Stomach (tissue), 9 donors: Measurements from ENCODE around the gene ZNF648. TPM values are rescaled to one million over a fixed set of nuclear protein-coding genes. Genes with fewer than 3 reads are reported as not detected.

Experiments
- DNase-seq, 2 donors: peaks; one replicate each; pipeline versions ENCODE4 v3.0.0 to v3.0.0-alpha.2; 2013 to 2019
- H3K27ac ChIP-seq, 5 donors: fragments of 200-600 bp in 4 of 5; sonication (generic) in 4 of 5; one replicate each; pipeline ENCODE4 v1.5.1; 2013 to 2019; ENCODE audit warnings: mild to moderate bottlenecking in 1 of 5, moderate library complexity in 1 of 5
- H3K27me3 ChIP-seq, 3 donors: fragments of 200-600 bp; sonication (generic); one replicate each; pipeline ENCODE4 v1.5.1; 2017 to 2019; ENCODE audit warnings: mixed run types in 1 of 3
- H3K36me3 ChIP-seq, 4 donors: fragments of 200-600 bp; sonication (generic); 1 replicate in 3 of 4; 2 replicates in 1 of 4; pipeline ENCODE4 v1.5.1; 2016 to 2019
- H3K4me1 ChIP-seq, 4 donors: fragments of 200-600 bp; sonication (generic); one replicate each; pipeline ENCODE4 v1.5.1; 2016 to 2019
- H3K4me3 ChIP-seq, 4 donors: fragments of 200-600 bp; sonication (generic) in 3 of 4; one replicate each; pipeline ENCODE4 v1.5.1; 2016 to 2019; ENCODE audit warnings: mild to moderate bottlenecking in 1 of 4
- H3K9me3 ChIP-seq, 4 donors: fragments of 200-600 bp; sonication (generic); one replicate each; pipeline ENCODE4 v1.5.1; 2016 to 2019
- CTCF ChIP-seq, 7 experiments: fragments of 450-650 bp in 4 of 7; fragments of 200-600 bp in 3 of 7; sonication (generic) in 3 of 7; IDR thresholded peaks; one replicate each; pipeline ENCODE4 v1.5.1; 2016 to 2019; ENCODE audit warnings: antibody characterized with exemption in 7 of 7, control low read depth in 2 of 7, mild to moderate bottlenecking in 1 of 7
- EP300 ChIP-seq: sonication (generic); formaldehyde crosslinking; IDR thresholded peaks from one replicate; pipeline ENCODE4 v1.6.1; 2017; ENCODE audit warnings: antibody characterized with exemption
- POLR2A ChIP-seq, 4 donors: fragments of 450-650 bp; IDR thresholded peaks; one replicate each; pipeline ENCODE4 v1.6.1; 2016; ENCODE audit warnings: antibody characterized with exemption in 4 of 4, control low read depth in 2 of 4, mild to moderate bottlenecking in 1 of 4, moderate library complexity in 1 of 4
- POLR2AphosphoS5 ChIP-seq, 3 donors: sonication (generic); formaldehyde crosslinking; IDR thresholded peaks; one replicate each; pipeline ENCODE4 v1.6.1; 2016; ENCODE audit warnings: antibody characterized with exemption in 3 of 3
- WGBS, 5 donors: extraction: QIAGEN DNeasy Blood & Tissue Kit in 3 of 5; methylation state at CpG; one replicate each; pipeline versions ENCODE4 v1.1.5 to v1.1.7; 2013 to 2018; 5-methylcytosine and 5-hydroxymethylcytosine counted together
- intact Hi-C: fragments of 100-400 bp; cut with DNase I; formaldehyde crosslinking; loops from one replicate; pipeline ENCODE4 v1.15.1; 2023; ENCODE audit warnings: low total_unique reads
- polyA plus RNA-seq, 3 donors: library from polyadenylated mRNA; stranded (reverse); fragments of 200-250 nt; gene quantifications; one replicate each; pipeline ENCODE4 v1.2.3, GENCODE V29; 2013
- total RNA-seq, 5 donors: library from RNA; depleted of rRNA; stranded (reverse); fragments of >200 nt; gene quantifications; one replicate each; pipeline versions ENCODE4 v1.1.0 to v1.2.3, GENCODE V29; 2014 to 2016
- donor health status: healthy with polysubstance abuse.
- donor health status: Bipolar disorder and iron deficiency.
- donor health status: healthy.

Gene ZNF648
- total and polyA plus RNA-seq, 8 donors: 0.03 to 1.7 (median 0.12) TPM; not detected in 5

- DNase-seq: no peak
- no peaks in the 10 kb centered on the region for H3K27me3 ChIP-seq
- WGBS, 5 donors: 82 to 100% (median 96%) methylated on average over 1 of the region's 1 CpG
- no peaks in the 10 kb centered on the region for H3K36me3 ChIP-seq
- intact Hi-C loops: no loop called here
- peaks cover 0 to 12% (median 4%) of the 10 kb centered on the region in 4 donors for H3K4me1 ChIP-seq
- no peak overlapping the region for H3K4me3 ChIP-seq
- TF ChIP-seq POLR2A (IDR thresholded peaks at IDR 0.05): no peak
- TF ChIP-seq CTCF (IDR thresholded peaks at IDR 0.05): no peak
- no peak for TF ChIP-seq POLR2AphosphoS5 (IDR thresholded peaks at IDR 0.05)
- TF ChIP-seq EP300: no peak
- no peaks in the 10 kb centered on the region for H3K9me3 ChIP-seq
- H3K27ac ChIP-seq: peak overlapping the region in 1 of 5 donors; percentile 57
Measured at GRCh38 chr1:182093781-182094180, 32.3 kb upstream of the ZNF648 start.

DNA sequence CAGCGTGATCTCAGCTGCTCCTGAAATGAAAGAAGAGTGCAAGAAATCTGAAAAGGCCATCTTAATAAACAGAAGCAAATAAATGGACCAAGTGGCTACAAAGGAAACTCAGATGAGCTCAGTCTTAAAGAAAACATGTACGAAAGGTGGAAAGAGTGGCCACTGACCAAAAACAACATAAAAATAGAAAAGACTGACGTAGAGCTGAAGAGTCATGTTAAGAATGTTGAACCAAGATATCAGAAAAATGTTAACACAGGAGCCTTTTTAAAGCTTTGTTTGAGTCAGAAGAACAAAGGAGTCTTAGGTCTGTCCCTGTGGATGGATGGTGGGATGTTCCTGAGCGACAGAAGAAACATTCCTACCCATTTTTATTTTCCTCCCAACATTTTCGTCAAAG lies 30.8 kb upstream of the ZNF648 start:
- WGBS, 5 donors: 36 to 59% (median 44%) methylated on average over 5 of the region's 5 CpGs
- H3K9me3 ChIP-seq: no peaks in the 10 kb centered on the region
- no peak overlapping the region for H3K4me3 ChIP-seq
- TF ChIP-seq POLR2AphosphoS5 (IDR thresholded peaks at IDR 0.05) (no peak), POLR2A (IDR thresholded peaks at IDR 0.05) (no peak), EP300 (no peak), CTCF (IDR thresholded peaks at IDR 0.05) (no peak)
- H3K36me3 ChIP-seq: no peaks in the 10 kb centered on the region
- intact Hi-C loops: no loop called here
- no peaks in the 10 kb centered on the region for H3K27me3 ChIP-seq
- peaks cover 8 to 12% (median 11%) of the 10 kb centered on the region in 4 donors for H3K4me1 ChIP-seq
- no peak for DNase-seq
- H3K27ac ChIP-seq: peak overlapping the region; percentile 20 to 70 (median 57)

DNA sequence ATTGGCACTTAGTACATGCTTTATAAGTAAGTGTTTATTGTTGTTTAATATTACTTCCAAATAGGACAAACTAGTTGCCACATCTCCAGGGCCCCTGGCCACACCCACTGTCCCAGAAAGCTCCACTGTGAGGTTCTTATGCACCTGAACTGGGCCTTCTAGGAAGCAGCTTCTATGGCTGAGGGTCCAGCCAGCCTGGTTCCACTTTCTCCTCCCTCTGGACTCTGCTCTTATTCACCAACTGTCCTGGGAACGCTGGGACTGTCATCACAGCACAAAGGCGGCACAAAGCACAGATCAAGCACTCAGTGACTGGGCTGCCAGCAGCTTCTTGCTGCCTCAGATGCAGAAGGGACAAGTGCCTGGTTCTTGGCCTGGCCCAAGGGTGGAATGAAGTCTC lies 29.6 kb upstream of the ZNF648 start:
- peaks cover 8 to 13% (median 11%) of the 10 kb centered on the region in 4 donors for H3K4me1 ChIP-seq
- peak overlapping the region in 4 of 5 donors; percentile 7 to 70 (median 60) for H3K27ac ChIP-seq
- intact Hi-C loops: no loop called here
- H3K4me3 ChIP-seq: no peak overlapping the region
- TF ChIP-seq EP300: no peak
- no peak for TF ChIP-seq CTCF (IDR thresholded peaks at IDR 0.05)
- no peak for TF ChIP-seq POLR2AphosphoS5 (IDR thresholded peaks at IDR 0.05)
- TF ChIP-seq POLR2A (IDR thresholded peaks at IDR 0.05): no peak
- DNase-seq: no peak
- H3K36me3 ChIP-seq: no peaks in the 10 kb centered on the region
- no peaks in the 10 kb centered on the region for H3K9me3 ChIP-seq
- 43 to 79% (median 66%) methylated on average over 2 of the region's 2 CpGs for WGBS, 5 donors
- H3K27me3 ChIP-seq: no peaks in the 10 kb centered on the region

DNA sequence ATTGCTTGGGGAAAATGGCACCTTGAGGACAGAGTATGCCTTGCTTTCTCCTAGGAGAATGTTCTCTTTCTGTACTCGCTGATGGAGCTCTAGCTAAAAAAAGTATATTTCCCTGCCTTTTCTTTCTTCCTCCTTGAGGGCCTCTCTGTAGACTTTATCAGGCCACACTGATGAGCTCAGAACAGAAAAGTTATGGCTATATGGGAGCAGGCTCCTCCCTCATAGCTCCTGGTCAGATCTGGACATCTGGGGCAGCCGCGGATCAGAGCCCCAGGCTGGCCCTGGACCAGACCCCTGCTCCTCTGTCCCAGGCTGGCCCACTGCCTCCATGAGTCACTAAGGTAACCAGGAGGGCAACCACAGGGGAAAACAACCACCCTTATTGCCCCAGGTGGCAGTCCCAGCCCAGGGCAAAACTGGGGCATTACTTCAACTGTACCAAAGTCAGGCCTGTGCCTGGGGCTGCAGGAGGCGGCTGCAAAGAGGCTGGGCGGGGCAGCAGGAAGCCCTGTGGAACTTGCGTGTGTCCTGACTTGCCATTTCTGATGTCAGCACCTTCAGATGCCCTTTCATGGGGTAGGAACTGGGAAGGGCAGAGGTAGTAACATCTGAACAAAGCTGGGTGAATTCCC lies 26.3 kb upstream of the ZNF648 start:
- 39 to 69% (median 61%) methylated on average over 6 of the region's 6 CpGs for WGBS, 5 donors
- DNase-seq: peak in 1 of 2 donors; percentile 46
- H3K36me3 ChIP-seq: no peaks in the 10 kb centered on the region
- H3K27me3 ChIP-seq: no peaks in the 10 kb centered on the region
- peaks cover 12 to 30% (median 20%) of the 10 kb centered on the region in 4 donors for H3K4me1 ChIP-seq
- peak overlapping the region in 4 of 5 donors; percentile 31 to 64 (median 40) for H3K27ac ChIP-seq
- H3K4me3 ChIP-seq: no peak overlapping the region
- H3K9me3 ChIP-seq: no peaks in the 10 kb centered on the region
- no peak for TF ChIP-seq CTCF (IDR thresholded peaks at IDR 0.05)
- TF ChIP-seq EP300: no peak
- no peak for TF ChIP-seq POLR2AphosphoS5 (IDR thresholded peaks at IDR 0.05)
- TF ChIP-seq POLR2A (IDR thresholded peaks at IDR 0.05): no peak
- intact Hi-C loops: loop anchor here (10.0 kb wide), 1 partner anchor 697 kb away; the partner anchor contains the start of gene NPL
